OCI-LY7 (cell line): ENCODE measurements around the gene VNN1.

Source experiments
- CTCF ChIP-seq: fragments of 200-600 bp; sonication (generic); conservative IDR thresholded peaks from 2 replicates; pipeline ENCODE4 v1.5.1; 2014; ENCODE audit warnings: mild to moderate bottlenecking, antibody characterized with exemption, low read length, moderate library complexity, mixed read lengths
- EZH2phosphoT487 ChIP-seq: fragments of 200-600 bp; sonication (generic); IDR thresholded peaks from 2 replicates; pipeline ENCODE4 v1.6.1; 2018; ENCODE audit warnings: low read depth, borderline replicate concordance, mild to moderate bottlenecking, mixed run types, antibody characterized with exemption, low read length, moderate library complexity, mixed read lengths

GRCh38 chr6:132725471-132725870, 11.6 kb upstream of the VNN1 start:
- TF ChIP-seq CTCF (no peak), EZH2phosphoT487 (no peak)
